PFSK-1 (cell line): Measurements from ENCODE around the gene QKI.

Source experiments
- FOXP2 ChIP-seq: optimal IDR thresholded peaks from 2 replicates; pipeline ENCODE3; 2011; ENCODE audit warnings: borderline replicate concordance, control low read depth, inconsistent platforms; ENCODE audit not compliant: insufficient read depth; ENCODE audit errors: extremely low read length, extremely low read depth
- POLR2AphosphoS5 ChIP-seq: IDR thresholded peaks from 2 replicates; pipeline ENCODE4 v1.6.1; 2012; ENCODE audit warnings: low read depth, mild to moderate bottlenecking, control low read depth, low read length, moderate library complexity
- REST ChIP-seq, 2 experiments: IDR thresholded peaks; 2 replicates each; pipeline versions ENCODE4 v1.6.1 to v1.8.0; 2011 to 2012; ENCODE audit warnings: low read depth in 2 of 2, low read length in 2 of 2, control low read depth in 1 of 2, inconsistent platforms in 1 of 2, mild to moderate bottlenecking in 1 of 2, moderate library complexity in 1 of 2; ENCODE audit not compliant: insufficient read depth in 1 of 2
- SIN3A ChIP-seq: IDR thresholded peaks from 2 replicates; pipeline ENCODE4 v1.6.1; 2012; ENCODE audit warnings: mild to moderate bottlenecking, low read length, moderate library complexity, borderline replicate concordance; ENCODE audit not compliant: insufficient read depth
- TAF1 ChIP-seq: IDR thresholded peaks from 2 replicates; pipeline ENCODE4 v1.6.1; 2012; ENCODE audit warnings: low read length, control low read depth, borderline replicate concordance; ENCODE audit not compliant: insufficient read depth

Gene QKI

DNA sequence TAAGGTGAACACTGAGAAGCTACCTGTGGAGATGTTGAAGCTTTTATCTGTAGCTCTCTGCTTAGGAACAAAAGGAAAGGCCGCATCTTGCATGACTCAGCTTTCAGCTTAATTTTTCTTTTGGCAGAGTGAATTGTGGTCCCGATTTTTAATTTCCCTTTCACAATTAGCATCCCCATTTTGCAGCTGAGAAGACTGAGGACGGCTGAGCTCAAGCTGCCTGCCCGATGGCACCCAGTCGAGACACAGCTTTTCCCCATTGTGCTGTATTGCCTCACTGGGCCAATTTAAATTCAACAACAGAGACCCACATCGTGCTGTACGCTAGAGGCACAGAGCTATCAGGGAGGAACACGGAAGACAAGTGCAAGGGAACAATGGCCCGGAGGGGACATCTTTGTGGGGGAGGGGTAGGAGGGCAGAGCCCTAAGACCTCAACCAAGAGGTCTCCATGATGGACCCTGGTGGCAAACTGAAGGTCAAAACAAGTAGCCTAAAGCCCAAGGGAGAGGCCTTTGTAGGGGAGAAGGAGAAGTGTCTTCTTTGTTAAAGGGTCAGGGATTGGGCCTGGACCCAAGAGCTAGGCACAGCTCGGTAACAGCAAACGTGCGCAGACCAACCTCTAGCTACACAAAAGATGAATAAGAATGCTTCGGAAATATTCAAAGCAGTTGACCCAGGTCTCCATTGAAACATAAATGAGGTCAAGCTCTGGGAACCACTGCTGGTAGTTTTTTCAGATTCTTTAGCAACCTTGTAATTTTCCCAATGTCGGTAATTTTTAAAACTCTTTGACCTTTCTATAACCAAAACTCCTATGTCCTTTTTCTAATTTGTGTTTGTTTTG is 13.3 kb upstream of the QKI start:
- TF ChIP-seq SIN3A, result no peak
- TF ChIP-seq REST (IDR thresholded peaks at IDR 0.05; ENCODE audit: insufficient read depth in 1 of 2, low read depth in 2 of 2, low read length in 2 of 2), result no peak
- no peak for TF ChIP-seq FOXP2
- no peak for TF ChIP-seq POLR2AphosphoS5
- TF ChIP-seq TAF1, result no peak

GRCh38 chr6:163402616-163403015 is 11.9 kb upstream of the QKI start:
- TF ChIP-seq FOXP2, result no peak
- no peak for TF ChIP-seq POLR2AphosphoS5
- TF ChIP-seq SIN3A, result no peak
- no peak for TF ChIP-seq TAF1
- TF ChIP-seq REST (IDR thresholded peaks at IDR 0.05; ENCODE audit: insufficient read depth in 1 of 2, low read depth in 2 of 2, low read length in 2 of 2), result no peak

DNA sequence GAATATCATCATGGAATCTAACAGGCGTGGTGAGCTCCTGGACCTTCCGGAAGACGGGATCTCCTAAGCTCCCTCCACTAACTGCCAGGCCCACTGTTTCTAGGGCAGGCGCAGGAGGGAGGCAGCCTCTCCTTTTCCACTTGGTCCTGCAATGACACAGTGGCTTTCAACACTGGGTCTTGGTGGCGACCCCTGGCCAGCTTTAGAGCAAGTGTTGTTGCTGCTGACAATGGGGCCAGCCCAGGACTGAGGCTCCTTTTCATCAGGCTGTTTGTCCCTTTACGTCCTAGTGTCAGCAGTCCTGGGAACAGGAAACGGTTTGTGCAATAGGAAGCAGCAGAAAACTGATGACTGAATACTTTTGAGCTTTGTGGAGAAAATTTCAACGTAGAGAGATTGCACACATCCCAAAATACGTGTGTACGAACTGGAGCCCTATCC is 9.7 kb upstream of the QKI start:
- TF ChIP-seq FOXP2, result no peak
- no peak for TF ChIP-seq REST (IDR thresholded peaks at IDR 0.05; ENCODE audit: insufficient read depth in 1 of 2, low read depth in 2 of 2, low read length in 2 of 2)
- no peak for TF ChIP-seq POLR2AphosphoS5
- no peak for TF ChIP-seq TAF1
- TF ChIP-seq SIN3A, result no peak

GRCh38 chr6:163405412-163406309 is 8.9 kb upstream of the QKI start:
- TF ChIP-seq POLR2AphosphoS5, result no peak
- TF ChIP-seq SIN3A, result no peak
- TF ChIP-seq REST (IDR thresholded peaks at IDR 0.05; ENCODE audit: insufficient read depth in 1 of 2, low read depth in 2 of 2, low read length in 2 of 2), result no peak
- TF ChIP-seq FOXP2, result no peak
- TF ChIP-seq TAF1, result no peak
